ENCODE results near the gene PRDM12. TPM values are rescaled to one million over a fixed set of nuclear protein-coding genes. Genes with fewer than 3 reads are reported as not detected.

PRDM12 gene
- total RNA-seq, 2 donors from 2014 or later = not detected

DNA sequence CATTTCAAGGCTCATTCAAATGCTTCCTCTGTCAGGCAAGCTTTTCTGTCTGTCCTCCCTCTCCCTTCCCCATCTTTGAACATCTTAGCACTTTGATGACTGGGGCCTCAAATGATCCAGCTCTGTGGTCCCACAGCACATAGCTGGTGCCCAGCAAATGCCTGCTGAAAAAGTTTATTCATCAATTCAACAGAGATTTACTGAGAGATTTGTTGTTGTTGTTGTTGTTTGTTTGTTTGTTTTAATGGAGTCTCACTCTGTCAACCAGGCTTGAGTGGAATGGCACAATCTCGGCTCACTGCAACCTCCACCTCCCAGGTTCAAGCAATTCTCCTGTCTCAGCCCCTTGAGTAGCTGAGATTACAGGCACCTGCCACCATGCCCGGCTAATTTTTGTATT lies 23.2 kb downstream of the PRDM12 start:
- TF ChIP-seq CTCF (IDR thresholded peaks at IDR 0.05) (no peak), POLR2A (IDR thresholded peaks at IDR 0.05) (no peak), POLR2AphosphoS5 (IDR thresholded peaks at IDR 0.05) (no peak)
- Histone ChIP-seq H3K27ac (no peak overlapping the region), H3K36me3 (no peaks in the 10 kb centered on the region), H3K4me3 (no peak overlapping the region), H3K4me1 (replicated peaks) (no peaks in the 10 kb centered on the region), H3K9me3 (no peaks in the 10 kb centered on the region), H3K27me3 (replicated peaks; ENCODE audit: insufficient read depth) (no peaks in the 10 kb centered on the region)
- WGBS = 83% methylated on average over 2 of the region's 2 CpGs
- intact Hi-C loops (cut with DNase I) = loop anchor here (10.0 kb wide), 1 partner anchor 113 kb away; the partner anchor contains the start of gene FUBP3
- DNase-seq (ENCODE audit: low spot score) = no peak

DNA sequence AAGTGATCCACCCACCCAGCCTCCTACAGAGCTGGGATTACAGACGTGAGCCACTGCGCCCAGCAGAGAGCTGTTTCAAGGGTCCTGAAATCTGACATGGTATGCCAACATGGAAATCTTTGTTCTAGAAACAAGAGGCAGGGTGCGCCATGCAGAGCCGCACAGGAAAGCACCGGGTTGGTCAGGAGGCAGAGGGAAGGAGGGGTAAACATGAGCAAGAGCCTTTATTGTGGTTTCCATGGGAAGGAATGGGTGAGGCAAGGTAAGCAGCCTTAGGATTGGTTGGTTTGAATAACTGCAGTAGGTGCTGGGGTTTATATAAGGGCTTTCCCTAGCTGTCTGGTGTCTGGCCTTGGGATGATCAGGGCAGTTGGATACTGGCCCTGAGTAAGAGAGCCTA lies 23.7 kb downstream of the PRDM12 start:
- no peak for DNase-seq (ENCODE audit: low spot score)
- intact Hi-C loops (cut with DNase I) = loop anchor here (10.0 kb wide), 1 partner anchor 113 kb away; the partner anchor contains the start of gene FUBP3
- 77% methylated on average over 5 of the region's 5 CpGs for WGBS
- no peaks in the 10 kb centered on the region for H3K9me3 ChIP-seq
- no peak overlapping the region for H3K4me3 ChIP-seq
- no peaks in the 10 kb centered on the region for H3K36me3 ChIP-seq
- TF ChIP-seq POLR2A (IDR thresholded peaks at IDR 0.05) (no peak), CTCF (IDR thresholded peaks at IDR 0.05) (no peak), POLR2AphosphoS5 (IDR thresholded peaks at IDR 0.05) (no peak)
- H3K27me3 ChIP-seq (replicated peaks; ENCODE audit: insufficient read depth) = no peaks in the 10 kb centered on the region
- H3K4me1 ChIP-seq (replicated peaks) = no peaks in the 10 kb centered on the region
- H3K27ac ChIP-seq = no peak overlapping the region

DNA sequence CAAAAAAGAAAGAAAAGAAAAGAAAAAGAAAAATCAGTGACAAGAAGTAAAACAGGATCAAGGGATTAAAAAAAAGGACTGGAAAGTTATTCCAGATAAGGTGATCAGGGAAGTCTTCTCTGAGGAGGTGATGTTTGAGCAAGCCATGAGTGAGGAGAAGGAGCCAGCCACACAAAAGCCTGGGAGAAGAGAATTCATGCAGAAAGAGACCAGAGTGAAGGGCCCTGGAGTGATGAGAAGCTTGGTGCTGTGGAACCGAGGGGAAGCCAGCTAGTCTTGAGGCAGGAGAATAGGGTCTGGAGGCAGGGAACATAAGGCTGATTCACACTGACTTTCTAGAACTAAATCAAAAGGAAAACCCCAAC lies 25.2 kb downstream of the PRDM12 start:
- intact Hi-C loops (cut with DNase I) = loop anchor here (10.0 kb wide), 1 partner anchor 115 kb away; the partner anchor contains the start of gene FUBP3
- TF ChIP-seq CTCF (IDR thresholded peaks at IDR 0.05) (no peak), POLR2A (IDR thresholded peaks at IDR 0.05) (no peak), POLR2AphosphoS5 (IDR thresholded peaks at IDR 0.05) (no peak)
- 25% methylated on average over 1 of the region's 1 CpG for WGBS
- H3K27me3 ChIP-seq (replicated peaks; ENCODE audit: insufficient read depth) = no peaks in the 10 kb centered on the region
- H3K4me1 ChIP-seq (replicated peaks) = no peaks in the 10 kb centered on the region
- H3K27ac ChIP-seq = peak overlapping the region; percentile 71 to 80
- H3K4me3 ChIP-seq = peak overlapping the region; percentile 19 to 26
- no peaks in the 10 kb centered on the region for H3K9me3 ChIP-seq
- DNase-seq (ENCODE audit: low spot score) = no peak
- H3K36me3 ChIP-seq = no peaks in the 10 kb centered on the region

DNA sequence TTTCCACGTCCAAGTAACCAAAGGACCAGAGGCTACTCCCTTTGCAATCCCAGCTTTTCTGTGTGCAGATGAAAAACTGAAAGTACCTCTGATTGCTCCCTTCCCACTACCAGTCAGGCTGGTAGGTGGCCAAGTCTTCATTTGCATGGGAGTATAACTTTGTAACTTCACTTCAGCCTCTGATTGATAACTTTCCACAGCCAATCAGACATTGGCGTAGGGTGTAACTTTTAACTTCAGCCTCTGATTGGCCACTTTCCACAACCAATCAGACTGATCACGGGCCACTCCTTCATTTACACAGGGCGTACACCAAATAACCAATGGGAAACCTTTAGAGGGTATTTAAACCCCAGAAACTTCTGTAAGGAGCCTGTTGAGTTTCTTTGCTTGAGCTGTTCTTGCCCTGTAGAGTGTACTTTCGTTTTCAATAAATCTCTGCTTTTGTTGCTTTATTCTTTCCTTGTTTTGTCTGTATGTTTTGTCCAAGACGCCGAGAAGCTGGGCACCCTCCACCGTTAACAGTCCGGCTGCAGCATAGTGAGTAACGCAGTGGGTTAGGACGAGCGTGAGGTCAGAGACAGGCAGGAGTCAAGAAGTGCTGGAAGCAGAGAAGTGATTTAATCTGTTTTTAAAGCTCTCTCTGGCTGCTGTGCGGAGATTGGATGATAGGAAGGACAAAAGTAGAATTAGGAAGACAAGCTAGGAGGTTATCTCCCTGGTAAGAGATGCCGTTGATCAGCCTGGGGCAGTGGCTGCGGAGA lies 25.7 kb downstream of the PRDM12 start:
- intact Hi-C loops (cut with DNase I) = loop anchor here (10.0 kb wide), 1 partner anchor 115 kb away; the partner anchor contains the start of gene FUBP3

More for the DNA sequence above, 25.7 kb downstream of the PRDM12 start:
- Histone ChIP-seq H3K27ac (peak overlapping the region; percentile 71 to 80), H3K9me3 (no peaks in the 10 kb centered on the region), H3K4me1 (replicated peaks) (no peaks in the 10 kb centered on the region), H3K36me3 (no peaks in the 10 kb centered on the region), H3K4me3 (peak overlapping the region; percentile 19 to 26), H3K27me3 (replicated peaks; ENCODE audit: insufficient read depth) (no peaks in the 10 kb centered on the region)
- no peak for TF ChIP-seq CTCF (IDR thresholded peaks at IDR 0.05)
- peak; percentile 95 for TF ChIP-seq POLR2AphosphoS5 (IDR thresholded peaks at IDR 0.05)
- peak; percentile 53 for TF ChIP-seq POLR2A (IDR thresholded peaks at IDR 0.05)
- 28% methylated on average over 15 of the region's 15 CpGs for WGBS
- peak; percentile 90 for DNase-seq (ENCODE audit: low spot score)
